Activated T-cell treated with anti-CD3 and anti-CD28 coated beads, Interleukin-2, amount 50 U/mL, for 4 hours (primary cell): Measurements from ENCODE around the gene CENPX. TPM values are rescaled to one million over a fixed set of nuclear protein-coding genes. Genes with fewer than 3 reads are reported as not detected.
A peak's percentile ranks its signal among the peaks of the same experiment; 100 is the strongest.

Source experiments
- ATAC-seq, 2 donors: fragments of 200-7000 bp; cut with Tn5 transposase; one replicate each; pipeline ENCODE4 v1.10.0; 2021
- DNase-seq: peaks from one replicate; pipeline ENCODE4 v3.0.0-alpha.2; 2020
- H3K27me3 Mint-ChIP-seq: one replicate; pipeline ENCODE4 v1.8.0; 2021; ENCODE audit warnings: low read depth, mixed read lengths
- H3K36me3 Mint-ChIP-seq: one replicate; pipeline ENCODE4 v1.8.0; 2022; ENCODE audit warnings: mixed read lengths; ENCODE audit not compliant: insufficient read depth
- H3K4me1 Mint-ChIP-seq: one replicate; pipeline ENCODE4 v1.8.0; 2021; ENCODE audit warnings: low read depth, mixed read lengths
- H3K4me3 Mint-ChIP-seq: one replicate; pipeline ENCODE4 v1.8.0; 2021; ENCODE audit warnings: mild to moderate bottlenecking, moderate library complexity, mixed read lengths
- H3K9me3 Mint-ChIP-seq: one replicate; pipeline ENCODE4 v1.8.0; 2021; ENCODE audit warnings: mixed read lengths
- total RNA-seq, 3 donors: library from RNA; stranded (reverse); gene quantifications; one replicate each; pipeline ENCODE4 v1.2.1, GENCODE V29; 2021

The CENPX gene
- total RNA-seq, 3 donors from 2014 or later: 145 to 189 (median 183) TPM

- no peak overlapping the region for H3K4me3 Mint-ChIP-seq
- DNase-seq (no peak), ATAC-seq (no peak)
- no peaks in the 10 kb centered on the region for H3K27me3 Mint-ChIP-seq
- H3K36me3 Mint-ChIP-seq: peaks cover 7% of the 10 kb centered on the region
- H3K4me1 Mint-ChIP-seq: no peaks in the 10 kb centered on the region
- H3K9me3 Mint-ChIP-seq: no peaks in the 10 kb centered on the region
Measured at GRCh38 chr17:82058855-82059249, 36.2 kb upstream of the CENPX start.

DNA sequence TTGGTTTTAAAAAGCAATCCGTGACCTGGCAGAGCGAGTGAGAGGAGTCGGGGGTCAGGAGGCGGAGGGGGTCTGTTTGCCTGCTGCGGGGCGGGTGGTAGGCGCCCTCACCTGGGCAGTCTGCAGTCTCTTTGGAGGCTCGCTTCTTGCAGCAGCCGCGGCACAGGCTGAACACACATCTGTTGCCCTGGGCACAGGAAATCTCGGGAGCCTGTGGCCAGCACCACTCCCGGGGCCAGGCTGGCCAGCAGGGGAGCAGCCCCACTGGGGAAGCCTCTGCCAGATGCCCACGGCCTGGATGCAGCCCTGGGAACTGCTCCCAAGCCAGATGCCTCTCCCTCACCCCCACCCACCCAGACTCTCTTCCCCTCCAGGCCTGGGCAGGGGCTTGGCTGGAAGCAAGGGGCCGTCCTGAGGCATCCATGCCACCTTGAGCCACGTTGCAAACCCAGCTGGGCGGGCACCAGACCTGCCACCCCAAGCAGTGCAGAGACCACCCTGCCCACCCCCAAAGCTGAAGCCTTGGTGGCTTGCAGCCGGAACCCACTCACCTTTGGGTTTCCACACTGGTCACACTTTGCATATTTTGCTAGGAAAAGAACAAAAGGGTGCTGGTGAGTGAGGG, 35.7 kb upstream of the CENPX start:
- Mint-ChIP-seq H3K36me3 (peaks cover 7% of the 10 kb centered on the region), H3K4me3 (no peak overlapping the region), H3K9me3 (no peaks in the 10 kb centered on the region), H3K4me1 (peaks cover 2% of the 10 kb centered on the region), H3K27me3 (no peaks in the 10 kb centered on the region)
- DNase-seq: no peak
- ATAC-seq: no peak

GRCh38 chr17:82056729-82057621, 34.3 kb upstream of the CENPX start:
- H3K9me3 Mint-ChIP-seq: no peaks in the 10 kb centered on the region

GRCh38 chr17:82055965-82056728, 33.5 kb upstream of the CENPX start:
- H3K4me3 Mint-ChIP-seq: no peak overlapping the region

More at GRCh38 chr17:82056729-82057621, 34.3 kb upstream of the CENPX start:
- no peaks in the 10 kb centered on the region for H3K27me3 Mint-ChIP-seq
- H3K4me3 Mint-ChIP-seq: no peak overlapping the region
- DNase-seq: no peak
- no peak for ATAC-seq
- H3K36me3 Mint-ChIP-seq: peaks cover 7% of the 10 kb centered on the region
- H3K4me1 Mint-ChIP-seq: peaks cover 2% of the 10 kb centered on the region

GRCh38 chr17:82055023-82055964, 32.6 kb upstream of the CENPX start:
- DNase-seq (no peak), ATAC-seq (no peak)
- peaks cover 7% of the 10 kb centered on the region for H3K36me3 Mint-ChIP-seq
- no peak overlapping the region for H3K4me3 Mint-ChIP-seq
- peaks cover 8% of the 10 kb centered on the region for H3K4me1 Mint-ChIP-seq
- H3K27me3 Mint-ChIP-seq: no peaks in the 10 kb centered on the region
- no peaks in the 10 kb centered on the region for H3K9me3 Mint-ChIP-seq

More at GRCh38 chr17:82055965-82056728, 33.5 kb upstream of the CENPX start:
- H3K27me3 Mint-ChIP-seq: no peaks in the 10 kb centered on the region
- no peaks in the 10 kb centered on the region for H3K9me3 Mint-ChIP-seq
- ATAC-seq: no peak
- DNase-seq: no peak
- H3K4me1 Mint-ChIP-seq: peaks cover 2% of the 10 kb centered on the region
- H3K36me3 Mint-ChIP-seq: peaks cover 7% of the 10 kb centered on the region

GRCh38 chr17:82054351-82055022, 31.8 kb upstream of the CENPX start:
- Mint-ChIP-seq H3K36me3 (peaks cover 4% of the 10 kb centered on the region), H3K9me3 (no peaks in the 10 kb centered on the region), H3K4me3 (peak overlapping the region; percentile 58), H3K4me1 (peaks cover 12% of the 10 kb centered on the region), H3K27me3 (no peaks in the 10 kb centered on the region)
- ATAC-seq (no peak), DNase-seq (no peak)

GRCh38 chr17:82053556-82054263, 31.0 kb upstream of the CENPX start:
- Mint-ChIP-seq H3K4me3 (peak overlapping the region; percentile 86), H3K36me3 (peaks cover 4% of the 10 kb centered on the region), H3K4me1 (peaks cover 12% of the 10 kb centered on the region), H3K27me3 (no peaks in the 10 kb centered on the region), H3K9me3 (no peaks in the 10 kb centered on the region)
- no peak for DNase-seq
- ATAC-seq: no peak

- ATAC-seq (no peak), DNase-seq (no peak)
- no peaks in the 10 kb centered on the region for H3K9me3 Mint-ChIP-seq
- peaks cover 12% of the 10 kb centered on the region for H3K4me1 Mint-ChIP-seq
- H3K36me3 Mint-ChIP-seq: peaks cover 4% of the 10 kb centered on the region
- H3K4me3 Mint-ChIP-seq: peak overlapping the region; percentile 86
- H3K27me3 Mint-ChIP-seq: no peaks in the 10 kb centered on the region
Measured at GRCh38 chr17:82053130-82053529, 30.5 kb upstream of the CENPX start.

GRCh38 chr17:82052638-82053059, 30.0 kb upstream of the CENPX start:
- H3K27me3 Mint-ChIP-seq: no peaks in the 10 kb centered on the region
- DNase-seq (no peak), ATAC-seq (no peak)
- H3K9me3 Mint-ChIP-seq: no peaks in the 10 kb centered on the region
- peaks cover 12% of the 10 kb centered on the region for H3K4me1 Mint-ChIP-seq
- peaks cover 1% of the 10 kb centered on the region for H3K36me3 Mint-ChIP-seq
- peak overlapping the region; percentile 86 for H3K4me3 Mint-ChIP-seq

- H3K9me3 Mint-ChIP-seq: no peaks in the 10 kb centered on the region
- peaks cover 12% of the 10 kb centered on the region for H3K4me1 Mint-ChIP-seq
- H3K36me3 Mint-ChIP-seq: peaks cover 6% of the 10 kb centered on the region
- DNase-seq (peak; percentile 81), ATAC-seq (peak; percentile 91)
- peak within 1 kb of the TSS; percentile 86 for H3K4me3 Mint-ChIP-seq
- no peaks in the 10 kb centered on the region for H3K27me3 Mint-ChIP-seq
Measured at GRCh38 chr17:82051776-82052637, 29.3 kb upstream of the CENPX start, which contains the start of the genes GPS1 and RFNG. TSS of gene GPS1 (plus strand) at chr17:82051898. CDS start at chr17:82051932, 34 bp downstream. TSS of gene RFNG (minus strand) at chr17:82051811. CDS start at chr17:82051766, 45 bp downstream.

DNA sequence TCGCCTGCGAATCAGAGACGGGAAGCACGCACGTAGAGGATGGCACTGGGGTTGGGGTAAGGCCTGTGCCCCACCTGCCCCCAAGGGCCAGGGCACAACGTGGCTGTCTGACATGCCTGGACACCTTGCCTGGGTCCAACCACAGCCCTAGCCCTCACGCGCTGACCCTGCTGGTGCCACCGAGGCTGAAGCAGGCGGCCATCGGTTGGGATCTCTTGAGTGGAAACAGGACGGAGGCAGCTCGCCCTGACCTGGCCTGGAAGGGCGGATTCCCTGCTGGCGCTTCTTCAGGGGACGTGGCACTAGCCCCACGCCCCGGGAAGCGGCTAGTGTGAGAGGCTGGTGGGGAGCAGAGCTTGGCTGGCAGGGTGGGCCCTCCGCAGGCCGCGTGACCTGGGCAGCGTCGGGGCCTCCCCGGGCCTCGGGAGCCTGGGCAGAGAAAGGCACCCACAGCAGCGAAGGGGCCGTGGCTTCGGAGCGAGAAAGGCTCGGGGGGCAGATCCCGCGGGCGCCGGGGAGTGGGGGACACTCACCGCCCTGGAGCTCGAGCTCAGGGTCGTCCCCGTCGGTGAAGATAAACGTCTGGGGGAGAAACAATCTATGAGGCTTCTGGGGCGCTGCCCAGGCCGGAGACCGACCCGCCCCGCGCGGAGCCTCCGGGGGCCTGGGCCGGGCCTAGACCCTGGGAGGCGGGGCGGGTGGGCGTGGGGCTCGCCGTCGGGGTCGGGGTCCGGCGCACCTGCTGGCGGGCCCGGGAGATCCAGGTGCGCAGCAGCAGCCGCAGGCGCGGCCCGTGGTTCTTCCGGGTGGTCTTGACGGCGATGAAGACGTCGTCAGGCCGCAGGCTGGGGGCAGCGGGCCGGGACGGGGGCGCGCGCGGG, 28.3 kb upstream of the CENPX start:
- DNase-seq (no peak), ATAC-seq (peak; percentile 13 to 25)
- peak overlapping the region; percentile 86 for H3K4me3 Mint-ChIP-seq
- H3K9me3 Mint-ChIP-seq: no peaks in the 10 kb centered on the region
- no peaks in the 10 kb centered on the region for H3K27me3 Mint-ChIP-seq
- peaks cover 6% of the 10 kb centered on the region for H3K36me3 Mint-ChIP-seq
- H3K4me1 Mint-ChIP-seq: peaks cover 12% of the 10 kb centered on the region
